Astrocyte of the spinal cord (primary cell): ENCODE measurements around the gene GSTM3.
"Not testable (repeated sequence)": the region's sequence is repeated elsewhere in the genome, so short reads cannot be mapped to it uniquely, and the experiment has no call there.

ENCODE experiments used
- DNase-seq: peaks from one replicate; pipeline ENCODE4 v3.0.0; 2011; ENCODE audit warnings: low read depth, low spot score
- H3K4me3 ChIP-seq: 2 replicates; pipeline ENCODE4 v1.5.1; 2011; ENCODE audit warnings: low read depth, mild to moderate bottlenecking, low read length, moderate library complexity
- in situ Hi-C: cut with HindIII; loops from 2 replicates; pipeline ENCODE4 v1.10.0; 2017; ENCODE audit warnings: low sequenced_read_pairs
- TF ChIP-seq, protein P1 (sequence below): IDR thresholded peaks from 2 replicates; pipeline ENCODE4 v1.5.1; 2012; ENCODE audit warnings: low read depth, mild to moderate bottlenecking, low read length, inconsistent platforms

Gene GSTM3

DNA sequence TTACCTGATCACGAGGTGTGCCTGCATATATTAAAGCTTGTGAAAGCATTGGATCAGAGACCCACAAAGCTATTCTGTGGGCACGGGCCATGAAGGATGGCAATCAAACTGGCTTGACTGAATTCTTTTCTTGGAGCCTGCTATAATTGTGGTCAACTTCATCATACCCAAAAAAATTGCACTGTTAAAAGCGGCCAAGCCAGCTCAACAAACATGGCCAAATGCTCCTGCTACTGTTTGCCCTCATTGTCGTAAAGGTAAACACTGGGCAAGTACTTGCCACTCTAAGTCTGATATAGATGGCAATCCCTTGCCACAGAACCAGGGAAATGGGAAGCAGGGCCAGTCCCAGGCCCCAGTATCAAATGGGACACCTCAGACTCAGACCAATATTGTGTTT lies 35.4 kb downstream of the GSTM3 start:
- TF ChIP-seq, protein P1, sequence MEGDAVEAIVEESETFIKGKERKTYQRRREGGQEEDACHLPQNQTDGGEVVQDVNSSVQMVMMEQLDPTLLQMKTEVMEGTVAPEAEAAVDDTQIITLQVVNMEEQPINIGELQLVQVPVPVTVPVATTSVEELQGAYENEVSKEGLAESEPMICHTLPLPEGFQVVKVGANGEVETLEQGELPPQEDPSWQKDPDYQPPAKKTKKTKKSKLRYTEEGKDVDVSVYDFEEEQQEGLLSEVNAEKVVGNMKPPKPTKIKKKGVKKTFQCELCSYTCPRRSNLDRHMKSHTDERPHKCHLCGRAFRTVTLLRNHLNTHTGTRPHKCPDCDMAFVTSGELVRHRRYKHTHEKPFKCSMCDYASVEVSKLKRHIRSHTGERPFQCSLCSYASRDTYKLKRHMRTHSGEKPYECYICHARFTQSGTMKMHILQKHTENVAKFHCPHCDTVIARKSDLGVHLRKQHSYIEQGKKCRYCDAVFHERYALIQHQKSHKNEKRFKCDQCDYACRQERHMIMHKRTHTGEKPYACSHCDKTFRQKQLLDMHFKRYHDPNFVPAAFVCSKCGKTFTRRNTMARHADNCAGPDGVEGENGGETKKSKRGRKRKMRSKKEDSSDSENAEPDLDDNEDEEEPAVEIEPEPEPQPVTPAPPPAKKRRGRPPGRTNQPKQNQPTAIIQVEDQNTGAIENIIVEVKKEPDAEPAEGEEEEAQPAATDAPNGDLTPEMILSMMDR: no peak
- H3K4me3 ChIP-seq: no peak overlapping the region
- DNase-seq: no peak
- in situ Hi-C loops: no loop called here

DNA sequence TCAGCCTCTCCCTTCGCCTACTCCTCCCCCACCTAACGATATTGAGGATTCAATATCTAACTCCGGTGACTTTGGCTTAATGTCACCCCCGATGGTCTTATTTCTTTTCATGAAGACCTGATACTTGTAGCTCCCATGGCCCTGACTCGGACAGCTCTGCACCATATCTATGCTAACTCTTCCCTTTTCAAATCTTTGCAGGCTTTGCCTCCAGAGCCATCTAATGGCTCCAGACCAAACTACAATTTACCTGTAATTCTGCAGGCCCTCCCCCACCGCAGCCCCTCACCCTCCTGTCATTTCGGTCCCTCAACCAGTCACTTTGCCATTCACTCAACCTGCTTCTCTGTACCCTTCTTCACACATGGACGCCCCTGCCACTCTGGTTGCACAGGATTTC lies 36.7 kb downstream of the GSTM3 start:
- in situ Hi-C loops: no loop called here
- no peak overlapping the region for H3K4me3 ChIP-seq
- no peak for DNase-seq
- TF ChIP-seq, protein P1: no peak

DNA sequence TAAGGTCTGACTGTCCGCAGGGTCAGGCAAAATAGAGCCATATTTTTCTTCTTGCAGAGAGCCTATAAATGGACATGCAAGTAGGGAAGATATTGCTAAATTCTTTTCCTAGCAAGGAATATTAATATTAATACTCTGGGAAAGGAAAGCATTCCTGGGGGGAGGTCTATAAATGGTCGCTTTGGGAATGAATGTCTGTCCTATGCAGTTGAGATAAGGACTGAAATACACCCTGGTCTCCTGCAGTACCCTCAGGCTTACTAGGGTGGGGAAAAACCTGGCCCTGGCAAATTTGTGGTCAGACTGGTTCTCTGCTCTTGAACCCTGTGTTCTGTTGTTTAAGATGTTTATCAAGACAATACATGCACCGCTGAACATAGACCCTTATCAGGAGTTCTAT lies 37.9 kb downstream of the GSTM3 start:
- in situ Hi-C loops, H3K4me3 ChIP-seq, DNase-seq: not testable (repeated sequence)

DNA sequence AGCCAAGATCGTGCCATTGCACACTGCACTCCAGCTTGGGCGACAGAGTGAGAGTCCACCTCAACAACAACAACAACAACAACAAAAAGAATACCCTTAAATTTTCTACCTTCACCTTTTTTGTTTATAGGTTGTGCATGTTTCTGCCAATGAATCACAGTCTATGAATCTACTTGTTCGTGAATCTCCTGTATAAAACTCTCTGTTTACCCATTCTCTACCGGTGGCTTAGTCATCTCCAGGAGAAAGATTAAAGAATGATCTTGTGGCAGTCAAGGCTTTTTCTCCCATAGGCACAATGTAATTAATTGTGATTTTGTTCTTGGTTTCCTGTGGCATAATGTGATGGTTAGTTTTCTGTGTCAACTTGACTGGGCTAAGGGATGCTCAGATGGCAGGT lies 43.0 kb downstream of the GSTM3 start:
- H3K4me3 ChIP-seq, in situ Hi-C loops, DNase-seq: not testable (repeated sequence)

DNA sequence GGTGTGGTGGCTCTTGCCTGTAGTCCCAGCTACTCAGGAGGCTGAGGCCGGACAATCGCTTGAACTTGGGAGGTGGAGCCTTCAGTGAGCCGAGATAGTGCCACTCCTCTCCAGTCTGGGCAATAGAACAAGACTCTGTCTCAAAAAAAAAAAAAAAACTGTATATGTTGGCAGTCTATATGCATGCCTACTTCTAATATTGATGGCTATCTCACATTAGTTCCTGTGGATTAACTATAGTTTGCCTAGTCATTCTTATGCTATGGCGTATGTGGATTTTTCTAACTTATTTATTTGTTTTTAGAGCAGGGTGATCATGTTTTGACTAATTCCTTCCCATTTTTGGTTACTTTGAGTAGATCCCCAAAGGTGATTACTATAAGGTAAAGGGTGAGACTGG lies 43.8 kb downstream of the GSTM3 start:
- DNase-seq: no peak
- TF ChIP-seq, protein P1: no peak
- in situ Hi-C loops: no loop called here
- no peak overlapping the region for H3K4me3 ChIP-seq

DNA sequence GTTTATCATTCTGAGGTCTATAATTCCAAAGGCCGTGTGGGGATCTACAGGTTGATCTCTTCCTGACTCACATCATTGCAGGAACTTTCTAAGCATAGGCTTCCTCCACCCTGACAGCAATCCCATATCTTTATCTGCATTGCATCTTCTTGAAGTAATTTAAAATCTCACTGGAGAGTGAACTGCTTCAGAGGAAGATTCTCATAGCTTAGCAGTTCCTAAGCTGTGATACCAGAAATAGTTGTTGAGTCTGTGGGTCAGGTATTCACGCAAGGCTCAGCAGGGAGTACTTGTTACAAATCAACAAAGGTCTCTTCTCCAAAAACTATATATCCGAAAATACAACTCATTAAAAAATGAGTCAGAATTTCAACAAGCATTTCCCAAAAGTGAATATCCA lies 45.7 kb downstream of the GSTM3 start:
- DNase-seq, in situ Hi-C loops, H3K4me3 ChIP-seq: not testable (repeated sequence)

DNA sequence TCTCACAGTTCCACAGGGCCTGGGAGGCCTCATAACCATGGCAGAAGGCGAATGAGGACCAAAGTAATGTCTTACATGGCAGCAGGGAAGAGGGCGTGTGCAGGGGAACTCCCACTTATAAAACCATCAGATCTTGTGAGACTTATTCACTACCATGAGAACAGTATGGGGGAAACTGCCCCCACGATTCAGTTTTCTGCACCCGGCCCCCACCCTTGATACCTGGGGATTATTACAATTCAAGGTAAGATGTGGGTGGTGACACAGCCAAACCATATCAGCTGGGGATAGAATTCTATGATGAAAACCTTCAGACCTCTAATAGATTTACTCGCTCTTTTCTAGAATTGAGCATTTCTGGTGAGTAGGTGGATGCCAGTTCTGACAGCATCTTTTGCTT lies 46.4 kb downstream of the GSTM3 start:
- DNase-seq, H3K4me3 ChIP-seq, in situ Hi-C loops: not testable (repeated sequence)

DNA sequence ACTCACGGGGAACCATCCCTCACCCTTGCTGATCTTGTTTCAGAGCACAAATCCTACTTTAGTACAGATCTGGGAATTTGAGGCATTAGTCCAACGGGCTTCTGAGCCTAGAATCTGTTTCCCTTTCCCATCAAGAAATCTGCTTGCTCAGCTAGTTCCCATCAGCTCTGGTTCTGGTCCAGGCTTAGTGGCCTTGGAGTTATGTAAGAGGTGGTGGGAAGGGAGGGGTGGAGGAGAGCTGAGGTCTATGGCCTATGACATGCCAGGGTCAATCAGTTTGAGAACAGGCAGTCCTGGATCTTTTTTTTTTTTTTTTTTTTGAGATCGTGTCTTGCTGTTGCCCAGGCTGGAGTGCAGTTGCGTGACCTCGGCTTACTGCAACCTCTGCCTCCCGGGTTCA lies 49.1 kb downstream of the GSTM3 start:
- DNase-seq: no peak
- no peak overlapping the region for H3K4me3 ChIP-seq
- in situ Hi-C loops: no loop called here
- TF ChIP-seq, protein P1: no peak

DNA sequence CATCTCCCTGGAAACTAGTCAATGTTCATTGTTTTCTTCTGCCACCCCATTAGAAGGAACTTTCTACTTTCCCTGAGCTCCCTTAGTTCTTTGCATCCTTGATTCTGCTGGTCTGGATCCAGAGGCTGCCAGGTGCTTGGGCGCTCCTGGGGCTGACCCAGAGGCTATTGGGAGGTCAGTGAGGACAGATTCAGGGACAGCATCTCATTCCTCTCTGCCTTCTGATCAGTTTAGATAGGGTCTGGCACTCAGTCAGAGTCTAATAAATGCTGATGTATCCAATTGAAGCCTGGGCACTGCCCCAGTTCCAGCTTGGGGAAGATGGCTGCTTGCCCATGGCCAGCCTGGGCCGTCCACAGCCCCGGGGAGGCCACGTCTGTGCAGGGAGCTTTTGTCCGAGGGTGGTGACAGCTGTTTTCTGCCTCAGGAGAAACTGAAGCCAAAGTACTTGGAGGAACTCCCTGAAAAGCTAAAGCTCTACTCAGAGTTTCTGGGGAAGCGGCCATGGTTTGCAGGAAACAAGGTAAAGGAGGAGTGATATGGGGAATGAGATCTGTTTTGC lies 50.9 kb downstream of the GSTM3 start:
- in situ Hi-C loops: no loop called here
- TF ChIP-seq, protein P1: no peak
- no peak overlapping the region for H3K4me3 ChIP-seq
- no peak for DNase-seq
